Endothelial cell of umbilical vein (primary cell): ENCODE results near the gene DAZAP1. TPM values are rescaled to one million over a fixed set of nuclear protein-coding genes. Genes with fewer than 3 reads are reported as not detected.

ENCODE experiments used
- BruUV-seq: library from RNA; stranded (reverse); fragments of 400-500 nt; replicated peaks from 2 replicates; lab custom pipeline; 2021; lab: Mats Ljungman, UMichigan
- CTCF ChIA-PET: fragments of 300-600, 350-600 bp; sonication (Branson Sonifier 250); formaldehyde crosslinking; loops from one replicate; lab custom pipeline; 2021; ENCODE audit warnings: antibody characterized with exemption, inconsistent platforms; lab: Charles Lee
- POLR2A ChIA-PET: fragments of 300-600, 350-600 bp; sonication (Branson Sonifier 250); formaldehyde crosslinking; loops from one replicate; lab custom pipeline; 2021; ENCODE audit warnings: antibody characterized with exemption, inconsistent platforms; lab: Charles Lee
- DNase-seq: peaks from one replicate; pipeline ENCODE4 v3.0.0-alpha.2; 2011; ENCODE audit warnings: low read depth, low spot score
- FAIRE-seq: peaks from 2 replicates; lab custom pipeline; 2011; peaks lifted over from hg19 to GRCh38; lab: Jason Lieb, UNC
- H2AFZ ChIP-seq: 2 replicates; pipeline ENCODE4 v1.6.0; 2012; ENCODE audit warnings: low read depth, low read length, control low read depth, inconsistent platforms
- H3K27ac ChIP-seq: 2 replicates; pipeline ENCODE4 v1.5.1; 2011; ENCODE audit warnings: low read depth, mild to moderate bottlenecking, control low read depth, low read length, moderate library complexity; ENCODE audit not compliant: insufficient read depth
- H3K27me3 ChIP-seq, 2 experiments: 2 replicates each; pipeline versions ENCODE4 v1.6.0 to v1.6.1; 2011; ENCODE audit warnings: low read length in 2 of 2, mixed read lengths in 1 of 2; ENCODE audit not compliant: control insufficient read depth in 2 of 2, insufficient read depth in 2 of 2
- H3K36me3 ChIP-seq, 2 experiments: 2 replicates in 1 of 2; 3 replicates in 1 of 2; pipeline ENCODE4 v1.5.1; 2011; ENCODE audit warnings: low read length in 2 of 2, mild to moderate bottlenecking in 1 of 2, moderate library complexity in 1 of 2; ENCODE audit not compliant: control insufficient read depth in 2 of 2, insufficient read depth in 2 of 2; ENCODE audit errors: extremely low read depth in 1 of 2
- H3K4me1 ChIP-seq: 3 replicates; pipeline ENCODE4 v1.5.1; 2011; ENCODE audit warnings: mild to moderate bottlenecking, low read length; ENCODE audit not compliant: control insufficient read depth, insufficient read depth; ENCODE audit errors: extremely low read depth
- H3K4me2 ChIP-seq: 2 replicates; pipeline ENCODE4 v1.6.1; 2011; ENCODE audit warnings: low read length, control low read depth, mixed read lengths; ENCODE audit not compliant: insufficient read depth
- H3K4me3 ChIP-seq, 3 experiments: fragments of 200-600 bp in 1 of 3; sonication (generic), shearing (Covaris generic) in 1 of 3; replicated peaks in 1 of 3; 2 replicates each; pipeline ENCODE4 v1.5.1; 2011 to 2016; ENCODE audit warnings: control low read depth in 3 of 3, low read length in 3 of 3, mild to moderate bottlenecking in 2 of 3, inconsistent platforms in 1 of 3, low read depth in 1 of 3, moderate library complexity in 1 of 3; ENCODE audit not compliant: insufficient read depth in 1 of 3
- H3K79me2 ChIP-seq: 2 replicates; pipeline ENCODE4 v1.6.0; 2012; ENCODE audit warnings: low read length, inconsistent platforms; ENCODE audit not compliant: control insufficient read depth, insufficient read depth
- H3K9ac ChIP-seq: replicated peaks from 2 replicates; pipeline ENCODE3; 2011; ENCODE audit warnings: low read length, control low read depth; ENCODE audit not compliant: insufficient read depth; ENCODE audit errors: extremely low read depth
- H3K9me1 ChIP-seq: replicated peaks from 3 replicates; pipeline ENCODE4 v1.6.0; 2011; ENCODE audit warnings: mild to moderate bottlenecking, low read length; ENCODE audit not compliant: control insufficient read depth, insufficient read depth; ENCODE audit errors: extremely low read depth
- H3K9me3 ChIP-seq: replicated peaks from 2 replicates; pipeline ENCODE4 v1.5.1; 2012; ENCODE audit warnings: low read length, inconsistent platforms; ENCODE audit not compliant: control insufficient read depth, insufficient read depth
- H4K20me1 ChIP-seq: replicated peaks from 2 replicates; pipeline ENCODE3; 2011; ENCODE audit warnings: mild to moderate bottlenecking, low read length; ENCODE audit not compliant: control insufficient read depth, insufficient read depth; ENCODE audit errors: extremely low read depth
- FOS ChIP-seq: IDR thresholded peaks from 2 replicates; pipeline ENCODE4 v1.6.1; 2011; ENCODE audit warnings: mild to moderate bottlenecking, low read length, moderate library complexity, borderline replicate concordance; ENCODE audit not compliant: insufficient read depth
- JUN ChIP-seq: IDR thresholded peaks from 2 replicates; pipeline ENCODE4 v1.6.1; 2011; ENCODE audit warnings: borderline replicate concordance, low read depth; ENCODE audit not compliant: insufficient read length, insufficient read depth
- MYC ChIP-seq: IDR thresholded peaks from one replicate; pipeline ENCODE4 v1.6.1; 2011; ENCODE audit warnings: mild to moderate bottlenecking, low read depth, low read length
- POLR2A ChIP-seq: IDR thresholded peaks from 2 replicates; pipeline ENCODE4 v1.6.1; 2012; ENCODE audit warnings: low read depth, mild to moderate bottlenecking, control low read depth, low read length
- dilution Hi-C: fragments of 300-500 bp; cut with MboI; formaldehyde crosslinking; loops from one replicate; pipeline ENCODE4 v1.15.0; 2019; ENCODE audit warnings: low sequenced_read_pairs; ENCODE audit not compliant: extremely low pct_ligation_motif_present
- intact Hi-C: fragments of 100-400 bp; cut with micrococcal nuclease; formaldehyde crosslinking; loops from one replicate; pipeline ENCODE4 v1.10.0; 2022
- polyA plus RNA-seq, 4 experiments: library from polyadenylated mRNA; depleted of rRNA in 3 of 4; stranded (reverse) in 3 of 4; unstranded in 1 of 4; fragments of >200 nt; gene quantifications; 2 replicates each; pipeline versions ENCODE4 v1.2.1 to v1.2.3, GENCODE V29; 2011 to 2012; ENCODE audit warnings: missing spikeins in 1 of 4
- total RNA-seq: library from RNA; stranded (reverse); gene quantifications from 2 replicates; pipeline ENCODE4 v1.2.3, GENCODE V29; 2021
- TF ChIP-seq, protein P1 (sequence below): IDR thresholded peaks from 2 replicates; pipeline ENCODE4 v1.6.1; 2011; ENCODE audit not compliant: insufficient read depth, insufficient read length
- TF ChIP-seq, protein P2 (sequence below), 2 donors: IDR thresholded peaks; 1 replicate in 1 of 2; 2 replicates in 1 of 2; pipeline ENCODE4 v1.5.1; 2011; ENCODE audit warnings: low read length in 2 of 2, mild to moderate bottlenecking in 2 of 2, moderate library complexity in 2 of 2, control low read depth in 1 of 2, inconsistent platforms in 1 of 2, low read depth in 1 of 2; ENCODE audit not compliant: insufficient read depth in 1 of 2; ENCODE audit errors: extremely low read depth in 1 of 2

DAZAP1 gene
- total and polyA plus RNA-seq, 2 donors (not counting 3 experiments of a cell fraction or from before 2014, with no cell fraction given) = 50.1 to 187 TPM

DNA sequence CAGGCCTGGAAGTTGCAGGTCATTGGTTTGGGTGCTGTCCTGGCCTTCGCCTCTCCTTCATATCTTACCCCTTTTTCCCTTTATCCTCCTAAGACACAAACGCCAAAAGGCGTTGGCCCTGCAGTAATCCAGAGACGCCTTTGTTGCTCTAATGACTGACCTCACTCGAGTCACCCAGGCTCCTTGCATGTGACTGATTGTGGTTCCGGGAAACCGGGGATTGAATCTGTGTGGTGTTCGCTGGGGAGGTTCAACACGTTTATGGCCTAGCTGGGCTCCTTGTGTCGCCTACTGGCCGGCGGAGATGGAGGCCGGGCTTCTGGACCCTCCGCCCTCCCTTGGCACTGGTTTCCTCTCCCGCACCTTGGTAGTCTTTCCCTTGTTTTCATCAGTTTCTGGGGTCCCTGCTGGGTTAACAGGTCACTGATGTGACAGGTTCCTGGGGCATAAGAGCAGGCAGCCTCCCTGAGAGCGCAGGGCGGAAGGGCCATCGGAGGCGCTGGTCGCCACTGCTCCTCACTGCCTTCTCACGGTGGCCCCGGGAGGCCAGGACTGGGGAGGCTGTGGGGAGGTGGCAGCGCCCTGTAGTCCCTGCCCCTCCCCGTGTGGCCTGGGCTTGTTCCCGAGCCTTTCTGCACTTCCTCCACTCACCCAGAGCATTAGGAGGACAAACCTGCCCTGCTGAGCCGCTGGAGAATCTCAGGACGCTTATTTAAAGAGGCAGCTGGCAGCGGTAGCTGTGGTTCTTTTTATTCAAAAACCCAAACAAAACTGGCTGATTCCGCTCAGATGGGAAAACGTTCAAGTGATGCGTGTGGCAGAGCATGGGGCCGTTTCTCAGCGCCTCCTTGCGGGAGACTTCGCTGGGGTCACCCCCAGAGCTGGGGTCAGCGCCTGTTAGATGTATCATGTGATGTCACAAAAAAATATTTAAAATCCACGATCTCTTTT is 41.8 kb upstream of the DAZAP1 start:
- DNase-seq (no peak), FAIRE-seq (no peak)
- H3K4me1 ChIP-seq = peaks cover 7% of the 10 kb centered on the region
- no peak overlapping the region for H3K27ac ChIP-seq
- no peaks in the 10 kb centered on the region for H3K27me3 ChIP-seq
- ChIA-PET POLR2A (no interaction called here), CTCF (interaction anchor here (1.3 to 1.9 kb wide), 2 partner anchors 50 to 86 kb away, joined by 5 to 9 read pairs; no protein-coding TSS in a partner anchor)
- no peaks in the 10 kb centered on the region for H3K9me1 ChIP-seq
- intact Hi-C loops (no loop called here), dilution Hi-C loops (no loop called here)
- H3K79me2 ChIP-seq = no peaks in the 10 kb centered on the region
- no peak overlapping the region for H2AFZ ChIP-seq
- no peak for TF ChIP-seq MYC
- no peak for TF ChIP-seq POLR2A
- no peak for TF ChIP-seq JUN
- TF ChIP-seq, protein P1, sequence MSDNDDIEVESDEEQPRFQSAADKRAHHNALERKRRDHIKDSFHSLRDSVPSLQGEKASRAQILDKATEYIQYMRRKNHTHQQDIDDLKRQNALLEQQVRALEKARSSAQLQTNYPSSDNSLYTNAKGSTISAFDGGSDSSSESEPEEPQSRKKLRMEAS = no peak
- no peak for TF ChIP-seq FOS
- TF ChIP-seq, protein P2, sequence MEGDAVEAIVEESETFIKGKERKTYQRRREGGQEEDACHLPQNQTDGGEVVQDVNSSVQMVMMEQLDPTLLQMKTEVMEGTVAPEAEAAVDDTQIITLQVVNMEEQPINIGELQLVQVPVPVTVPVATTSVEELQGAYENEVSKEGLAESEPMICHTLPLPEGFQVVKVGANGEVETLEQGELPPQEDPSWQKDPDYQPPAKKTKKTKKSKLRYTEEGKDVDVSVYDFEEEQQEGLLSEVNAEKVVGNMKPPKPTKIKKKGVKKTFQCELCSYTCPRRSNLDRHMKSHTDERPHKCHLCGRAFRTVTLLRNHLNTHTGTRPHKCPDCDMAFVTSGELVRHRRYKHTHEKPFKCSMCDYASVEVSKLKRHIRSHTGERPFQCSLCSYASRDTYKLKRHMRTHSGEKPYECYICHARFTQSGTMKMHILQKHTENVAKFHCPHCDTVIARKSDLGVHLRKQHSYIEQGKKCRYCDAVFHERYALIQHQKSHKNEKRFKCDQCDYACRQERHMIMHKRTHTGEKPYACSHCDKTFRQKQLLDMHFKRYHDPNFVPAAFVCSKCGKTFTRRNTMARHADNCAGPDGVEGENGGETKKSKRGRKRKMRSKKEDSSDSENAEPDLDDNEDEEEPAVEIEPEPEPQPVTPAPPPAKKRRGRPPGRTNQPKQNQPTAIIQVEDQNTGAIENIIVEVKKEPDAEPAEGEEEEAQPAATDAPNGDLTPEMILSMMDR (IDR thresholded peaks at IDR 0.05; ENCODE audit: extremely low read depth in 1 of 2, insufficient read depth in 1 of 2, low read depth in 1 of 2, low read length in 2 of 2) = no peak
- peaks cover 0 to 35% of the 10 kb centered on the region in 2 experiments for H3K36me3 ChIP-seq
- no TSS peak for BruUV-seq
- no peaks in the 10 kb centered on the region for H4K20me1 ChIP-seq
- H3K9me3 ChIP-seq = no peaks in the 10 kb centered on the region
- H3K4me3 ChIP-seq = no peak overlapping the region
- H3K9ac ChIP-seq = no peak overlapping the region
- no peak overlapping the region for H3K4me2 ChIP-seq
